ENCODE measurements around the gene ZRANB2.

The ZRANB2 gene

GRCh38 chr1:71026093-71026492, 54.7 kb downstream of the ZRANB2 start:
- DNase-seq, result no peak

- DNase-seq, result no peak
Observed at GRCh38 chr1:71023515-71023914, 57.3 kb downstream of the ZRANB2 start.

- DNase-seq, result peak; percentile 50
Observed at GRCh38 chr1:71019233-71019969, 61.4 kb downstream of the ZRANB2 start.

- DNase-seq, result no peak
Observed at GRCh38 chr1:71018791-71019190, 62.0 kb downstream of the ZRANB2 start.

GRCh38 chr1:71015745-71016144, 65.1 kb downstream of the ZRANB2 start:
- no peak for DNase-seq

- peak; percentile 64 for DNase-seq
Observed at GRCh38 chr1:71014178-71014579, 66.7 kb downstream of the ZRANB2 start.
